COLO668 (cell line): ENCODE results near the gene IFIT2.
"Not testable (repeated sequence)": the region's sequence is repeated elsewhere in the genome, so short reads cannot be mapped to it uniquely, and the experiment has no call there.

Source experiments
- DNase-seq: peaks from one replicate; lab custom pipeline; 2025; ENCODE audit not compliant: unreplicated experiment; lab: John Stamatoyannopoulos, UW

The IFIT2 gene

DNA sequence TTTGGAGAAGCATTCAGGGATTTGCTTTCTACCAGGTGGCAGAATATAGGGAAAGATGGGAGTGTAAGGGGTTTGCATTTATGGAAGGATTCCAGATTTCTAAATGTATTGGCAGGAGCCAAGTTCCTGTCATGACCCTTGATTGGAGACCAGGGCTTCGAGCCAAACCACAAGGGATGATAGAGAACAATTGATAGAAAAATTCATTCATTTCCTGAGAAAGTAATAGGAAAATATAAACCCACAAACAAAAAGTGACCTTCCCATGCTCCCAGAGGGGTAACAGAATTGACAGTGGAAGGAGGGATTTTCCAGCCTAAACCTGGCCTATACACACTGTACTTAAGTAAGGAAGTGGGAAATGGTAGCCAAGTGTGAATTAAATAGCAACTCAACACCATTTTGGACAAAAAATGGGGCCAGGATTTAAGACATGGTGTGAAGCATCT is 22.4 kb upstream of the IFIT2 start:
- no peak for DNase-seq

DNA sequence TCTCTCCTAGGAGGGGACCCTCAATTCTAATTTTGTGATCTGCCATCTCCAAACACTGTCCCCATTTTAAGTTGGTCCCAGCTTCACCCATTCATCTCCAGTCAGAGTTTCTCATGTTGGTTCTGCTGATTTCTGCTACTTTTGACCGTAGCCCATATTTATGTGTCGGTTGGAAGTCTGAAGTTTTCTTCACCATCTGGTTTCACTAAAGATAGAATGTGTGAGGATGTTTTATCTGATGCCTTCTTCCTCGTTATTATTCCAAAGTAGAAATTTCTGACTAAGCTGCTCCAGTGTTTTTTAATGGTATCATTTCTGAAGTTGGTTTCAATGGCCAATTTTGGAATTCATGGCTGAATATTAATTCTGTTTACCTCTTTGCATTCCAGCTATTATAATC is 21.3 kb upstream of the IFIT2 start:
- no peak for DNase-seq

DNA sequence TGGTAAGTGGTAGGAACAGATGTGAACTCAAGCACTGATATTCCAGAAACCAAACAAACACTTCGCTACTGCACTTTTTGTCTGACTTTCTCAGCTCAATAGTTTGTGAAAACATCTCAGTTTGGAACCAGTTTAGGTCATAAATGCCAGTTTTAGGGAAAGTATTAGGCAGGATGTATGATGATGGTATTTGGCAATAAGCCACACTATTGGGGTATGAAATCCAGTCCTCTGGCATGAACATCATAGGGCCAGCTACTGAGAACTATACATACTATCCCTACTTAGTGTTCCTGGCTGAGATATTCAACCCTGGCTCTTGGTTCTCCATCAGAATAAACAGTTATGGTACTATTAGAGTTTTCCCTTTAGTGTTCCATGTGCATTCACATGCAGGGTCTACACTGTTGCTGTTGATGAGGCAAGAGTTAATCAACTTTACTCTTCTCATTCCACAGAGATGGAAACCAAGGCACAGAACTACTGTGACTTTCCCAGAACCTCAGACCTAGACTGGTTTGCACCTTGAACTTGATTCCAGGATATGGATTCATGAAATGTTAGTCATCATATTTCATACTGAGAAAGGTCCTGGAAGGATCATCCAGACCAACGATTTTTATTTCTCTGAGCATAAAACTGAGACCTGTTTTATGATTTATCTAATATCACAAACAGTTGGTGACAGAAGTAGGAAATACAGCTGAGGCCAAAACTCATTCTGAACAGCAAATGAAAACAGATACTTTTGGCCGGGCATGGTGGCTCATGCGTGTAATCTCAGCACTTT is 20.0 kb upstream of the IFIT2 start:
- DNase-seq = no peak

DNA sequence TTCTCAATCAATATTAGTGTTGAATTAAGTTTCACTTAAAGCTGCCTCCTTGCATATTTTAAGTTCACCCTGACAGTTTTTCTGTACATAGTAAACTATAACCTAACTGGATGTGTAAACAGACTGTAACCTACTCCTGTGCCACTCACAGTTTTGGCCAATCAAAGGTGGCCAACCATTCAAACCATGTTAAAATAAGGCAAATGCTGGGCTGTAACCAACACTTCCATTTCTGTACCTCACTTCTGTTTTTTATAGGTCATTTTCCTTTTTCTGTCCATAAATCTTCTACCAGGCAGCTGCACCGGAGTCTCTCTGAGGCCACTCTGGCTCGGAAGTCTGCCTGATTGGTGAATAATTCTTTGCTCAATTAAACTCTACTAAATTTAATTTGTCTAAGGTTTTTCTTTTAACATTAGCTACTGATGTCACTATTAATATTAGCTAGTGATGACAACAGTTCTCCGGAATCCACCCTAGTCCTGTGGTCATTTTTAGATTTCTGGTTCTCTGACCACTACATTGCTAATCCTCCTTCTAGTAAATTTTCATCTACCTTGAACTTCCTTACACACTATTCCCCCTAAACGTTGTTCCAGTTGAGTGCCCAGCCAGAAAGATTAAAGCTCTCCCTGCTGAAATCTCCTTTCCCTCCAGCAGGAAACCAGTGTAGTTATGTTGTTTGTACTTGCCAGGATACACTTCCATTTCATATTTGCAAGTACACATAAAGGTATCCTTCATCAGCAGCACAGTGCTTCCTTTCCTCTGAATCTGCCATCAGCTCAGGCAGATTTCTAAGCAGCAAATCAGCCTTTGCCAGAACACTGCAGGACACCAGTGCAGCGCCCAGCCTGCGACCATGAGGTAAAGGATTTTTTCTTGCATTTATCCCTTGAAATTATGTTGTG is 18.6 kb upstream of the IFIT2 start:
- no peak for DNase-seq

DNA sequence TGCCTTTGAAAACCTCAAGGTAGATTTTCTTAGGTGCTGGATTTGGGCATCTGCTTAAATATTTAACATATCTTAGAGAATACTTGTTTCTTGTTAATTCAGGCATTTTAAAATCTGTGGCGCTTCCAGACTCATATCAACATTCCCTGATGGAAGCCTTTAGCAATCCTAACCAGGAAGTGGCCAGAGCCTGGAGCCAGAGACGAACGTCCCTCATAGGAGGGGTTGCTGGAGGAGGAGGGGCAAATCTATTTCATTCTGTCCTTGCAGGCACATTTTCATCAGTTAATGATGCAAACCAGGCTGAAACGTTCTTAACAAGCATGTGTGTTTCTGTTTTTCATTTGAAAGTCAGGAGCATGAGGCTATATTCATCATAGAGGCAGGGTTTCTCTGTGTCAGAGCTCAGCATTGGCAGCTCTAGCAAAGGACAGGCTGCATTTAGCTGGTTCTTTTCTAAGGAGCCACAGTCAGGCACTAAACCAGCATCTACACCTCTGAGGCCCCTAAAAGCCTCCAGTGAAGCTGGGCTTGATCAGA is 17.8 kb upstream of the IFIT2 start:
- no peak for DNase-seq

GRCh38 chr10:89284711-89285110 is 17.1 kb upstream of the IFIT2 start:
- not testable (repeated sequence) for DNase-seq

GRCh38 chr10:89285303-89285702 is 16.5 kb upstream of the IFIT2 start:
- DNase-seq = not testable (repeated sequence)

DNA sequence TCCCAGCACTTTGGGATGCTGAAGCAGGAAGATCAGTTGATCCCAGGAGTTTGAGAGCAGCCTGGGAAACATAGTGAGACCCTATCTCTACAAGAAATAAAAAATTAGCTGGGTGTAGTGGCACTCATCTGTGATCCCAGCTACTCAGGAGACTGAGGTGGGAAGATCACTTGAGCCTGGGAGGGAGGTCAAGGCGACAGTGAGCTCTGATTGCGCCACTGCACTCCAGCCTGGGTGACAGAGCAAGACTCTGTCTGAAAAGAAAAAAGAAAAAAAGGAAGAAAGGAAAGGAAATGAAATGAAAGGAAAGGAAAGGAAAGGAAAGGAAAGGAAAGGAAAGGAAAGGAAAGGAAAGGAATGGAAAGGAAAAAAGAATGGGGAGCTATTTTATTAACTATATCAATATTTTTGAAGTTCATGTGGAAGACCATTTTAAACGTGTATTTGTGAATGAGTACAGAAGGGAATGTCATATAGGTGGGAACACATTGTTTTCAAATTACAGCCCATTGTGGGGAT is 7.1 kb upstream of the IFIT2 start:
- no peak for DNase-seq

- DNase-seq = no peak
These were observed 6.2 kb upstream of the IFIT2 start for GRCh38 chr10:89295597-89295996.

GRCh38 chr10:89296220-89296648 is 5.6 kb upstream of the IFIT2 start:
- no peak for DNase-seq

DNA sequence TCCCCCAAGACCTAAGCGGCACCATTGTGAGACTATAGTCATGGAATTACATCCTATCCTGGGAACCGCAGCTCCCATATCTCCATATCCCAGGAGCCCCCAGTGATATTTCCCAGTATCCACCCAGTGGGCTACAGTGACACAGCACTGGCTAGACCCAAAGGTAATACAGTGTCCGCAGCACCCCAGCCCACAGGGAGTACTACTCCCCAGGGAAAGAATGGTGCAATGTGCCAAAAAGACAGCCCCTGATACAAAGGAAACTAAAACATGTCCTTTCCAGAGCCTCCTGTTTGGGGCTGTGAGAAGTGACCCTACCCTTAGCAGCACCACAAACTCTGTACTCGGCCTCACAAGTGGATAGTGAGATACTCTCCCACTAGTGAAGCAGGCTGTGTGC is 4.5 kb upstream of the IFIT2 start:
- no peak for DNase-seq

DNA sequence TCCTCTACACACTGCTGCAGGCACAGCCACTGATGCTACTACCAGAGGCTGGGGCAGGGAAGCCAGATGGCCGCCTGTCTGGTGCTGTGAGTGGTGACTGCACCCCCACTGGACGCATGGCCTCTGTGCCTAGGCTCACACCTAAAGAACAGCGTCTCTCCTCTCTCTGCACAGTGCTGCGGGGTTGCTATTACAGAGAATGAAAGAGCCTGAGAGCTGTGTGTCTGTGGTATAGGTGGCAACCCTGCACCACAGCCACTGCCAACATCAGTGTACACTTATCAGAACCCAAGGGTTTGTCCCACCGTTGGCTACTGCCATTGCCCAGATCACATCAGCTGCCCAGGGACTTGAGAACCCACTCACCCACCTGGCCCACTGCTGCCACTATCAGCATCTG is 4.1 kb upstream of the IFIT2 start:
- DNase-seq = no peak

- no peak for DNase-seq
These were observed 2.8 kb upstream of the IFIT2 start for GRCh38 chr10:89299031-89299430.

DNA sequence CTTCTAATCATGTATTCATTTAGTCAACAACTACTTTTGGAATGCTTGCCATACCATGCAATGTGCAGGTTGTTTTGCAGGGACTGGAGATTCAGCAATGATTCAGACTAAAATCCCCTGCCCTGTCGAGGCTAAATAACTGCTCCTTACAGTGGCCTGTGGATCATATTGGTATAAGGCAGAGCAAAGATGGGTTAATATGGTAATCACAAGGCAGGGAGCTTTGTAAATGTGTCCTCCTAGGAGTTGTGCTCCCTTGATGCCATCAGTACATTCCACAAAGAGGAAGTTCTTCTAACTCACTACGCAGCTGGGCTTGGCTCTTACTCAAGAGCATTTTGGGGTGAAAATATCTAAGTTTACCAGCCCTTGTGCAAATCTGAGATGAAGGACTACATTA is 614 bp upstream of the IFIT2 start:
- no peak for DNase-seq

- DNase-seq = no peak
These were observed 779 bp downstream of the IFIT2 start for GRCh38 chr10:89302625-89303024.

DNA sequence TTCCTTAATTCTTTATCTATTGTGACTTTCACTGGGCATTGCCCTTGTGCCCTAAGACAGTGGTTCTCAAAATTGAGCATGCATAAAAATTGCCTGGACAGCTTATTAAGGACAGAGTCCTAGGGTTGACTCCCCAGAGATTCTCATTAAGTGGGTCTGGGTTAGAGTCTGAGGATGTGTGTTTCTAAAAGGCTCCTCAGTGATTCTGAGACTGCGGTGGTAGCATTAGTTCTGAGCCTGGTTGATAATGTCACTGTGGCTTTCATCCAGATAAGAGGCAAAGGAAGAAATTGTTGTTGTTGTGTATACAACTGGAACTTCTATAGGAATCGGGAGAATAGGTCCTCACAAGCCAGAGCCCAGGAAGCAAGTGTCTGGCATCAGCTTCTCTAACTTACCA is 1.3 kb downstream of the IFIT2 start:
- DNase-seq = no peak

DNA sequence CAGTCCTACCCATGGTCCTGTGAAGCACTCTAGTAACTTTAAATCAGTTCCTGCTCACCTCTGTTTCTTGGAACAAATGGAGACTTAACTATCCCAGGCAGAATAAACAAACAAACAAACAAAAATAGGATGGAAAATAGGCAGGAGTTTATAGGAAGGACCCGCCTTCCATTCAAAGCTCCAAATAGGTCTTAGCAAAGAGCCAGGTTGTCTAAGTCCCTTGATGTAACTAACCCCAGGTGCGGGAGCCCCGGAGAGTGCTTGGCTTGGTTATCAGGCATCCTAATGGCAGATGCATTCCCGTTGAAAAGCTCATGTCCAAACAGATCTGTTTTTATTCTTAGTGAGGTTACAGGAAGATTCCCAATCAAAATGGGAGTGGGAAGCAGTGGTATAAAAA is 2.2 kb downstream of the IFIT2 start:
- DNase-seq = no peak

DNA sequence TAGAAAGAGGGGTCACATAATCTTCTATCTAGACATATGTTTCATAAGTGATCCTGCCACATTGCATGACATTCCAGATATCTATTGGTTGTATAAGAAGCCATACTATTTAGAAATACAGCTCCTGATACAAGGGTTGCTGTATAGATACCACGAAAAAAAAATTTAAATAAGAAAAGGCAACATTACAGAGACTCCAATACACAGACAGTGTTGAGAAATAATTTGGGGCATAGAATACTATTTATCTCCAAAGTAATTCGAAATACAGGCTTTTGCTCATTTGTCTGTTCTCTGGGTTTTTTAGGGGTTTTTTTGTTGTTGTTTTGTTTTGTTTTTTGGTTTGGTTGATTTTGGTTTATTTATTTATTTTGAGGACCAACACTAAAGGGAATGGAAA is 2.6 kb downstream of the IFIT2 start:
- no peak for DNase-seq

DNA sequence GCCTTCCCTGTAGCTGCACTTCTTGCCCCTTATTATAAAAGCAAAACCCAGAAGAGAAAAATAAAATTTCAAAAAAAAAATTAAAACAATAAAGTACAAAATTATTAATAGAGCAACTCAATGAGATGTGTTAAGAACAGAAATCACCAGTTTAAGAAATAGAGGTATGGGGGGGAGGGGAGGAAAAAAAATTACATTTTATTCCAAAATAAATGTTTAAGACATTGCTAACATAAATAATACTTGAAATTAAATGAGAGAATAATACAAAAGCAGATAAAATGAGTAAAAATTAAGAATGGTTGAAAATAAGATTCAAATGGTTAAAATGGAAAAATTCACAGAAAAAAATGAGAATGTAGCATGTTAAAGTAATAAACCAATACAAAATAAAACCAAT is 3.1 kb downstream of the IFIT2 start:
- DNase-seq = no peak

- DNase-seq = no peak
These were observed 4.1 kb downstream of the IFIT2 start for GRCh38 chr10:89305766-89306433.
